Mesenteric fat pad (tissue), 1 donor: ENCODE data around the gene MYG1. TPM values are rescaled to one million over a fixed set of nuclear protein-coding genes. Genes with fewer than 3 reads are reported as not detected.

Source experiments
- DNase-seq: peaks from one replicate; pipeline ENCODE4 v3.0.0-alpha.2; 2020; ENCODE audit warnings: low spot score
- long read RNA-seq: library from polyadenylated mRNA; unstranded; transcript quantifications from one replicate; pipeline ENCODE4 v2.0.0, GENCODE V29; 2020
- total RNA-seq: library from RNA; stranded (reverse); fragmentation: NEBNext Ultra II Directional; extraction: Animal tissue kit (Norgen Biotek cat#: 25700); gene quantifications from one replicate; pipeline ENCODE4 v1.2.1, GENCODE V29; 2021
- donor health status: DM: yes; HTN: yes; CAD: no.

Gene MYG1
- total RNA-seq: 41.4 TPM
- long read RNA-seq, transcript C12orf10-201 (7 exons, 1,192 nt): major isoform, 74 of 83 reads
- long read RNA-seq, partial matches to known transcripts: 1 of 83 reads
- long read RNA-seq, other reads (novel, unspliced or antisense): 0 of 83 reads

GRCh38 chr12:53299454-53300180 lies at the start of gene MYG1:
Gene MYG1 (plus strand): TSS chr12:53299695. CDS start chr12:53299738, 43 bp downstream.
- DNase-seq: peak; percentile 95

GRCh38 chr12:53251477-53252348 lies 47.8 kb upstream of the MYG1 start:
- peak; percentile 93 for DNase-seq

- DNase-seq: no peak
Observed at GRCh38 chr12:53252349-53252916, 47.1 kb upstream of the MYG1 start.

- no peak for DNase-seq
Observed at GRCh38 chr12:53253298-53253697, 46.2 kb upstream of the MYG1 start.

GRCh38 chr12:53254816-53255545 lies 44.5 kb upstream of the MYG1 start:
- no peak for DNase-seq

- no peak for DNase-seq
Observed at GRCh38 chr12:53255996-53256395, 43.5 kb upstream of the MYG1 start.

GRCh38 chr12:53258541-53259539 lies 40.7 kb upstream of the MYG1 start:
- DNase-seq: no peak

DNA sequence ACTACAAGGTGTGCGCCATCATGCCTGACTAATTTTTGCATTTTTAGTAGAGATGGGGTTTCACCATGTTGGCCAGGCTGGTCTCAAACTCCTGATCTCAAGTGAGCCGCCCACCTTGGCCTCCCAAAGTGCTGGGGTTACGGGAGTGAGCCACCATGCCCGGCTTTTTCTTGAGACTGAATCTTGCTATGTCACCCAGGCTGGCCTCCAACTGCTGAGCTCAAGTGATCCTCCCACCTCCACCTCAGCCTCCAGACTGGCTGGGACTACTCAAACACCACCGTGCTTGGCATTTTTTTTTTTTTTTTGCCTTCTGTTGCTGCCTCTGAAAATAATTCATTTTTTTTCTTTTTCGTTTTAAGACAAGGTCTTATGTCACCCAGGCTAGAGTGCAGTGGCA lies 39.6 kb upstream of the MYG1 start:
- DNase-seq: no peak

- DNase-seq: no peak
Observed at GRCh38 chr12:53265783-53266182, 33.7 kb upstream of the MYG1 start.

DNA sequence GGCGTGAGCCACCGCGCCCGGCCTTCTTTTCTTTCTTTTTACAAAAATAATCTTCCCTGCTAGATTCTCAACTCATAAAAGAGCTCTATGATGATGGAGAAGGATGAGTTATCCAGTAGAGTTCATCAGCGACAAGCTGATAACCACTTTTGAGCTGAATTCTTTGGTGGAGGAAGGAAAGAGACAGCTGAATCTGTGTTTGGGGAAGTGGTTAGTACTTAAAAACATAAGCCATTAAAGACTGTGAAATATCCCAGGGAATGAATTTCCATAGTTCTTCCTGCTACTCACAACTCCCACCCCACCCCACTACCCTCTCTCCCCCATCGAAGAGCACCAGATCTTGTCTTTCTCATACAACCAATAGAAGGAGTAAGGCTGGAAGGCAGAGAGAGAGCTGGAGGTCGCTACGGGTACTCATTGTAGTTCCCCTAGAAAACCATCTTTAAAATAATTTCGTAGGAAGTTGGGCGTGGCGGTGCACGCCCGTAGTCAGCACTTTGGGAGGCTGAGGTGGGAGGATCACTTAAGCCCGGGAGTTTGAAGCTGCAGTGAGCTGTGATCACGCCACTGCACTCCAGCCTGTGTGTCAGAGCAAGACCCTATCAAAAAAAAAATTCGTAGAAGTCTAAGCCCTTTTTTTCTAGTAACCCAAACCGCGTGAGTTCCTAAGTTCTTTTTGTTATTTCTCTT lies 32.0 kb upstream of the MYG1 start:
- DNase-seq: no peak

GRCh38 chr12:53267999-53268629 lies 31.4 kb upstream of the MYG1 start, which contains the start of gene ESPL1:
Gene ESPL1 (plus strand): TSS chr12:53268299. CDS start chr12:53268767, 468 bp downstream.
- DNase-seq: no peak

DNA sequence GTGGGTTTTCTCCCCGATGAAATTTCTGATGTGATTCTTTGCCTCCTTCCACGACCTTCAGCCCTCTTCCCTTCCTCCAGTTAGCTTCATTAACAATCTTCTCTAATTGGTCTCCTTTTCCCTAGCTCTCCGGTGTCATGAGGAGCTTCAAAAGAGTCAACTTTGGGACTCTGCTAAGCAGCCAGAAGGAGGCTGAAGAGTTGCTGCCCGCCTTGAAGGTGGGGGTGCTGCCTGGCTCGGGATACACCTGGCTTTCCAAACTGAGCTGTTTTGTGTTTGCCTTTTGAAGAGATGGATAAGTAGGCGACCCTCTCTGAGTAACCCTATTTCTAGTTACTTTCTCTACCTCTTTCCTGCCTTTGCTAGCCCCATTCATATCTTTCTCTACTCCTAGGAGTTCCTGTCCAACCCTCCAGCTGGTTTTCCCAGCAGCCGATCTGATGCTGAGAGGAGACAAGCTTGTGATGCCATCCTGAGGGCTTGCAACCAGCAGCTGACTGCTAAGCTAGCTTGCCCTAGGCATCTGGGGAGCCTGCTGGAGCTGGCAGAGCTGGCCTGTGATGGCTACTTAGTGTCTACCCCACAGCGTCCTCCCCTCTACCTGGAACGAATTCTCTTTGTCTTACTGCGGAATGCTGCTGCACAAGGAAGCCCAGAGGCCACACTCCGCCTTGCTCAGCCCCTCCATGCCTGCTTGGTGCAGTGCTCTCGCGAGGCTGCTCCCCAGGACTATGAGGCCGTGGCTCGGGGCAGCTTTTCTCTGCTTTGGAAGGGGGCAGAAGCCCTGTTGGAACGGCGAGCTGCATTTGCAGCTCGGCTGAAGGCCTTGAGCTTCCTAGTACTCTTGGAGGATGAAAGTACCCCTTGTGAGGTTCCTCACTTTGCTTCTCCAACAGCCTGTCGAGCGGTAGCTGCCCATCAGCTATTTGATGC lies 30.6 kb upstream of the MYG1 start:
- no peak for DNase-seq

DNA sequence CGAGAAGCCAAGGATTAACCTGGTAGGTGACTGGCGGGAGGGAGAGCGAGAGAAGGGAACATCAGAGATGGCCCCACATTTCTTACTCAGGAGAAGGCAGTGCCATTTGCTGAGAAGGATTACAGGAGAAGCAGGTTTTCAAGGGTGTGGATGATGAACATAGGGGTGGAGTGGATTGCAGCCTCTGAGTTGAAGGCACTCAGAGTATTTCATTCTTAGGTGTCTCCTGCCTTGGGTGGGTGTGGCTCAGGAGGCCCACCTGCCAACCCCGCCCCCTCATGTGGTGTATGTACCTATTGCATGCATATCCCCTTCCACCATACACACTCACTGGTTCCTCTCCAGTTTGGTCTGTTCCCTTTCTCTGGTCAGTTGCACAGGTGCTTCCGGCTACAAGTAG lies 25.1 kb upstream of the MYG1 start:
- no peak for DNase-seq

DNA sequence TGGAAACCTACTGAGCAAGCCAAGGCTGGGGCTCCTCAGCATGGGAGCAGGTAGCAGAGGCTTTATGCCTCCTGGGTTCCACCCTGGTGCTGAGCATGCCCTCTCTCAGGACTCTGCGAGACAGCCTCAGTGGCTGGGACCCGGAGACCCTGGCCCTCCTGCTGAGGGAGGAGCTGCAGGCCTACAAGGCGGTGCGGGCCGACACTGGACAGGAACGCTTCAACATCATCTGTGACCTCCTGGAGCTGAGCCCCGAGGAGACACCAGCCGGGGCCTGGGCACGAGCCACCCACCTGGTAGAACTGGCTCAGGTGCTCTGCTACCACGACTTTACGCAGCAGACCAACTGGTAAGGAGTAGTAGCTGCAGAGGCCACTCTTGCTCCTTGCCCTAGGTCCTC lies 23.0 kb upstream of the MYG1 start:
- no peak for DNase-seq

DNA sequence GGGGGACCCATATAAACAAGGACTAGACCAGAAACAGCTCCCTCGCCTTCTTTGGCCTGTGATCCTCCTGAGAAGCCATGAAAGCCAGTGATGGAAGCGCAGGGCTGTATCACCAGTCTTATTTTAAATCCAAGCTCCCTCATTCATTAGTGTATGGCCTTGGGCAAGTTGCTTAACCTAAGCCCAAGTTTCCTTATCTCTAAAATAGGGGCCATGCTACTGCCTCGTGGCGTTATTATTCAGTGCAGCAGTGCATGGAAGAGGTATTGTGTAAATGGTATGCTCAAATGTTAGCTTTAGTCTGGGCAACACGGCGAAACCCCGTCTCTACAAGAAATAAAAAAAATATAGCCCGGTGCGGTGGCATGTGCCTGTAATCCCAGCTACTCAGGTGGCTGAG lies 21.5 kb upstream of the MYG1 start:
- DNase-seq: no peak

- no peak for DNase-seq
Observed at GRCh38 chr12:53279283-53279869, 20.1 kb upstream of the MYG1 start.

DNA sequence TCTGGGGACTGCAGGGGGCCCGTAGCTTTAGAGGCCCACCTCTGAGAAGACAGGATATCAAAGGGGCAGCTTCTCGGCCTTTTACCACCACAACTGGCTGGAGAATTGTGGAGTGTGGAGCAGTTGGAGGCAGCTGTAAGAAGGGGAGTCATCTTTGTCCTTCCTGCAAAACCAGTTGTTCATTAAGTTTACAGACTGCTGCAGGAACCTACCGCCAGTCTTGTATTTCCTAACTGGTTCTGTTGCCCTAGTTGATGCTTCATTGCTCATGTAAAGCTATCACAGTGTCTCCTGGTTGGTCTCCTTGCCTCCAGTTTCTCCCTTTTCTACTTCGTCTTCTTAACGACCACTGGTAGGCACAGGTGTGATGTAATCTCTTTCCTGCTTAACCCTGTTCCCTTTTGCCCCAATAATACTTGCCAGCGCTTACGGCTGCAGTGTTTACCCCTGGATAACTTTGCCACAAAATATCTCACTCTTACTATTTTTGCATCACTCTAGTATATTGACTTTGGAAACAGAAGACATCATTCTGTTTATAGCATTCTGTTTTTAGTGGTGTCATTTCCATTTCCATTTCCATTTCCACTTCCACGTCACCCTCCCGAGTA lies 19.5 kb upstream of the MYG1 start:
- no peak for DNase-seq
